HT-29 (cell line): ENCODE data around the gene GPR42. TPM values are rescaled to one million over a fixed set of nuclear protein-coding genes. Genes with fewer than 3 reads are reported as not detected.
"Not testable (repeated sequence)": the region's sequence is repeated elsewhere in the genome, so short reads cannot be mapped to it uniquely, and the experiment has no call there.

Experiments used
- DNase-seq: peaks from one replicate; pipeline ENCODE4 v3.0.0-alpha.2; 2015; ENCODE audit warnings: low spot score
- total RNA-seq: library from RNA; depleted of rRNA; stranded (reverse); fragments of >200 nt; shearing (Covaris generic); gene quantifications from 2 replicates; pipeline ENCODE4 v1.2.3, GENCODE V29; 2014

Gene GPR42
- total RNA-seq, 1 experiment from 2014 or later = not detected

GRCh38 chr19:35362261-35363000 is 8.4 kb upstream of the GPR42 start:
- DNase-seq = no peak

GRCh38 chr19:35363001-35363590 is 7.8 kb upstream of the GPR42 start:
- no peak for DNase-seq

GRCh38 chr19:35363711-35364425 is 7.0 kb upstream of the GPR42 start:
- no peak for DNase-seq

GRCh38 chr19:35365303-35365702 is 5.6 kb upstream of the GPR42 start:
- DNase-seq = no peak

GRCh38 chr19:35368378-35368777 is 2.5 kb upstream of the GPR42 start:
- DNase-seq = no peak

- DNase-seq = no peak
Observed at GRCh38 chr19:35369522-35369921, 1.3 kb upstream of the GPR42 start.

- DNase-seq = no peak
Observed at GRCh38 chr19:35373492-35373891, 2.6 kb downstream of the GPR42 start.

GRCh38 chr19:35374031-35374430 is 3.2 kb downstream of the GPR42 start:
- not testable (repeated sequence) for DNase-seq

GRCh38 chr19:35375505-35376307 is 4.8 kb downstream of the GPR42 start:
- DNase-seq = no peak

- no peak for DNase-seq
Observed at GRCh38 chr19:35377656-35378055, 6.8 kb downstream of the GPR42 start.

GRCh38 chr19:35378356-35378755 is 7.5 kb downstream of the GPR42 start:
- no peak for DNase-seq

GRCh38 chr19:35379545-35379944 is 8.7 kb downstream of the GPR42 start:
- DNase-seq = not testable (repeated sequence)

GRCh38 chr19:35379992-35380391 is 9.1 kb downstream of the GPR42 start:
- no peak for DNase-seq

GRCh38 chr19:35380450-35381124 is 9.7 kb downstream of the GPR42 start:
- DNase-seq = no peak

- no peak for DNase-seq
Observed at GRCh38 chr19:35381318-35381717, 10.4 kb downstream of the GPR42 start.

- DNase-seq = no peak
Observed at GRCh38 chr19:35381926-35382325, 11.1 kb downstream of the GPR42 start.

- no peak for DNase-seq
Observed at GRCh38 chr19:35383536-35383935, 12.7 kb downstream of the GPR42 start.

GRCh38 chr19:35388277-35389054 is 17.6 kb downstream of the GPR42 start:
- no peak for DNase-seq

GRCh38 chr19:35389192-35389861 is 18.5 kb downstream of the GPR42 start:
- DNase-seq = no peak
